NOMO-1 treated with dmso at 0.1 percent for 144 hours (cell line): ENCODE data around the gene CENPM.

ENCODE experiments used
- DNase-seq: peaks from one replicate; lab custom pipeline; 2025; ENCODE audit not compliant: unreplicated experiment; lab: John Stamatoyannopoulos, UW

CENPM gene

DNA sequence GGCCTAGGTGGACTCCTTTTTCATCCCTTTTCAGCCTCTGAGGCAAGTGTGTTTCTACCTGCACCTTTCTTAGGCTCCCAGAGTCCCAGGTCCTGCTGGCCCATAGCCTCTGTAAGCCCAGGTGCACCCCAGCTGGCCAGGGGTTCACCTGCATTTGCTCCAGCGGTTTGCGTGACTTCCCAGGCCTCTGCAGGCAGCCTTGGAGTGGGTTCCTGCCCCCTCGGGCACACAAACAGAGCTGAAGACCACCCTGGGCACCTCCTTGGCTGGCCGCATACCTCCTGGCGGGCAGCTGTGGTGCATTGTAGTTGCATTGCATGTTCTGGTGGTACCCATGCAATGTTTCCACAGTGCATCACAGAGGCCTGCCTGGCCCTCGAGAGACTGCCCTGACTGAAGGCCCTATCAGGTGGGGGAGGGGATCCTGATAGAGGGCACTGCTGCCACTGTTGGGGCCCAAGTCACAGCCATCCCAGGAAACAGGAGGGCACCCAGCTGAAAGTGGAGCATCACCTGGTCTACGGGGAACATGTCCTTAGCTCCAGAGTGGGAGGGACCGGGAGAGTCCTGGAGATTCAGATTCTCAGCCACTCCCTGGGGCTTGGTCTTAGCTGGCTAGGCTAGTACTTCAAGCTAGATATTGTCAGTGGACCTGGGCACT lies 46.2 kb downstream of the CENPM start:
- DNase-seq: no peak

DNA sequence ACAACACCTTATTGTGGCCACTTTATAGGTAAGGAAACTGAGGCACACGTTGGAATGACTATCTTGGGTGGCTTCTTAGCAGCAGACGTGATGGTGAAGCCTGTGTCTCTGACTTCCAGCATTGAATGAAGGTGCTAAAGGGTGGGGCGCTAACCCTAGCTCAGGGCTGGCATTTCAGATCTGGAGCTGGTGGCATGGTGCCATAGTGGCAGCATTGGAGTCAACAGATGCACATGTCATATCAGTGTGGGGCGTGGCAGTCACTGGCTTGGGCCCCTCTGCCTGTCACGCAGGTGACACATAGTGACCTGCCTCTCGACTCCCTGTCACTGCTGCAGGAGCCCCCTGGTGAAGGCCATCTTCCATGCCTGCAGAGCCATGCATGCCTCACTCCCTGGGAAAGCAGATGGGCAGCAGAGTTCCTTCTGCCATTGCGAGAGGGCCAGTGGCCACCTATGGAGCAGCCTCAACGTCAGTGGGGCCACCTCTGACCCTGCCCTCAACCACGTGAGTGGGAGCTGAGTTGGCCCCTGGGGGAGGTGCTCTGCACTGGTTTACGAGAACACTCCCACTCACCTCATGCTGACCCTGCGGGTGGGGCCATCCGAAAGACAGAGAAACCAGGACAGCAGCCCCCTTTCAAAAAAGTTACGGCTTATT lies 46.8 kb downstream of the CENPM start:
- DNase-seq: no peak

DNA sequence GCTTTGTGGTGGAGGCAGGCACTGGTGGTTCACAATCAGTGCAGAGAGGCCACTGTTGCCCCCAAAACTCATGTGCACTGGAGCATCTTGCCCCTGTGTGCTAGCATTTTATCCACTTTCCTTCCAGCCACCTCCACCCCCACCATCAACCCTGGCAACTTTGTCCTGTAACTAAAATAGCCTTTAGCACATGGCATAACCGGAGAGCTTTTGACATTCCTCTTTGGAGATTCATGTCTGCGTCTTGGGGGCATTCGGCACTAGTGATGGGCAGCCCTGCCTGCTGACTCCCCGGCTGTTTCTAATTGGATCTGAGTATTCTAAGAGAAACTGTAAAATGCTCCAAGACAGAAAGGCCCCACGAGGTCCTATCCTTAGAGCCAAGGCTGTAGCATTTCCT lies 47.8 kb downstream of the CENPM start:
- DNase-seq: no peak

DNA sequence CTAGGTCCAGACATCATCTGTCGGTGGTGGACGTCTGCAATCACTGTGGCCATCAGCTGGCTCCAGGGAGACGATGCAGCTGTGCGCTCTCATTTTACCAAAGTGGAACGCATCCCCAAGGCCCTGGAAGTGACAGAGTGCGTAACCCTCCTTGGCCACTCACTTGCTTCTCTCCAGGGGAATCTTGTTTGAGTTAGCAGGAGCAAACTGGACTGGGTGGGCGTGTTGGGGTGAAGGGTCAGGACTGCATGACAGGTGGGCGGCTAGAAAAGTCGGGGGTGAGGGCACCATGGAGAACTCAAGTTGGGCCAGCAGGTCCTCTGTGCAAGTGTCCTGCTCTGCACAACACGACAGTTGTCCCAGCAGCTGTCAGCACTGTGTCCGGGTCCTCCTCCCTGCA lies 48.3 kb downstream of the CENPM start:
- DNase-seq: no peak

DNA sequence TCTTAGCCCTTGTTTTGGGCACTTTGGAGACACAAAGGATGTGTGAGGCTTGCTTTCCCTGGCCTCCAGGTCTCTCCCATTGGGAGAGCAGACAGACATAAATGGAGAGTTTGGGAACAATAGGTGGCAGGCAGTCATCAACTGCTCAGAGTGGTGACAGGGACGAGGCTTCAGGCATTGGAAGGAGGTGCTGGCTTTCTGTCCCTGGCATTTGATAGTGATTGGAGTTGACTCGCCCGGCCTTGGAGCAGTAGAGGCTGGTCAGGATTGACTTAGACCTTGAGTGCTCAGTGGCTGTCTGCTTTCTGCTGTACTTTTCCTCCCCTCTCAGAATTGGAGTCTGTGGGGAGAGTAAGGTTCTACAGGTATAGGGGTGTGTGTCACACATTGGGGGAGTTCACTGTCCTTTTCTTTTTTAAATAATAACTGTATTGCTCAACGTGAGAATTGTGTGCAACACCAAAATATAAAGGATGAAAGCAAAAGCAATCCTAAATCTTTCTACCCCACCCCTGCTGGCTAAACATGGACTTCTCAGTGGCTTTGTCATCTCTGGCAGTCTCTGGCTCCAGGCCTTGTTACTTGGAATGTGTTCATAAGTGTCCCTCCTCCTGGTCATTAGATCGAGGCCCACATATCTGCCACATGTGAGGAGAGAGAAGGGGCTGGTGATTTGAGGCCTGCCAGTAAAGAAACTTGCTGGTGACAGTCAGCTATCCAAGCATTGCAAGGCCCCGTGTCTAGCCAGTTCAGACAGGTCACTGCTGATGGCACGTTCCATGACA lies 53.2 kb downstream of the CENPM start:
- DNase-seq: no peak

DNA sequence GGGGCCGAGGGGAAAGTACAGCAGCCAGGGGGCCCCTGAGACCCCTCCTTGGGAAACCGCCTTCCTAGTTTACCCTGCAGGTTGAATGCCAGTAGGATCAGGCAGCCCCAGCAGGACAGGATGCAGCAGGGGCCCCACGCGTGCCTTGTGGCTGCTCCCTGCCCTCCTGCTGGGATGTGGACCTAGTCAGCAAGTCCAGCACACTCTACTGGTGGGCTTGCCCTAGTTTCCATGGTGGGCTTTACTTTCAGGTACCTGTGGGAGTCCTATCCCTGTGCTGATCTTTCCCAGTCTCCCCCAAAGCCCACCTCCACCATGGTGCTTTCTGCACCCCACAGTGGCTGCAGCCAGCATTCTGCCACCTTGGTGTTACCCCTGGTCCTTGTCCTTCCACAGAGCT lies 54.2 kb downstream of the CENPM start:
- no peak for DNase-seq

DNA sequence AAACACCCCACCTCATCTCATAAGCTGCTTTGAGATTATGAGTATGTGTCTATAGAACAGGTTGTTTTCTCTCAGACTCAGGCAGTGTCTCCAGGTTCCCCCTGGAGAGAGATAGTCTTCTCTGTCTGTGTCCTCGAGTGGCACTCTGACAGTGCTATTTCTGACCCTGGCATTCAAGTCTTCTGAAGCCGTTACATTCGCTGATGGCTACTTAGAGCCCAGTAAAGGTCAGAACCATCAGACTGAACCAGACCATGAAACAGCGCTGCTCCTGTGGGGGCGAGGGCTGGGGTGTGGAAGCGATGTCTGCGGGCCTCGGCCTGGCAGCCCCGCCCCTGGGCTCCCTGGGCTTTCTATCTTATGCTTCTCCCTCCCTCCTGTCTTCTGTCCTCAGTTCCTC lies 55.5 kb downstream of the CENPM start:
- no peak for DNase-seq
